Measurements from ENCODE around the gene MORN1.

Gene MORN1

GRCh38 chr1:2396476-2396875, 5.1 kb upstream of the MORN1 start:
- no peak for DNase-seq (ENCODE audit: extremely low read depth, insufficient read length)
- Histone ChIP-seq H3K4me3 (replicated peaks; ENCODE audit: low read depth, low read length) (no peak overlapping the region), H3K27me3 (replicated peaks; ENCODE audit: control insufficient read depth, insufficient read depth, low read length) (no peaks in the 10 kb centered on the region), H3K36me3 (ENCODE audit: control insufficient read depth, insufficient read depth, low read length) (peaks cover 42% of the 10 kb centered on the region)
- no peak for TF ChIP-seq CTCF (IDR thresholded peaks at IDR 0.05; ENCODE audit: insufficient read depth, low read length, poor library complexity, severe bottlenecking)

GRCh38 chr1:2396059-2396458, 4.7 kb upstream of the MORN1 start:
- TF ChIP-seq CTCF (IDR thresholded peaks at IDR 0.05; ENCODE audit: insufficient read depth, low read length, poor library complexity, severe bottlenecking), result no peak
- Histone ChIP-seq H3K4me3 (replicated peaks; ENCODE audit: low read depth, low read length) (no peak overlapping the region), H3K36me3 (ENCODE audit: control insufficient read depth, insufficient read depth, low read length) (peaks cover 40% of the 10 kb centered on the region), H3K27me3 (replicated peaks; ENCODE audit: control insufficient read depth, insufficient read depth, low read length) (no peaks in the 10 kb centered on the region)
- DNase-seq (ENCODE audit: extremely low read depth, insufficient read length), result no peak

- H3K27me3 ChIP-seq (replicated peaks; ENCODE audit: control insufficient read depth, insufficient read depth, low read length), result no peaks in the 10 kb centered on the region
- DNase-seq (ENCODE audit: extremely low read depth, insufficient read length), result no peak
- H3K36me3 ChIP-seq (ENCODE audit: control insufficient read depth, insufficient read depth, low read length), result peaks cover 35% of the 10 kb centered on the region
- H3K4me3 ChIP-seq (replicated peaks; ENCODE audit: low read depth, low read length), result no peak overlapping the region
- no peak for TF ChIP-seq CTCF (IDR thresholded peaks at IDR 0.05; ENCODE audit: insufficient read depth, low read length, poor library complexity, severe bottlenecking)
Measured at GRCh38 chr1:2395245-2395644, 3.9 kb upstream of the MORN1 start.

- Histone ChIP-seq H3K36me3 (ENCODE audit: control insufficient read depth, insufficient read depth, low read length) (peaks cover 30% of the 10 kb centered on the region), H3K27me3 (replicated peaks; ENCODE audit: control insufficient read depth, insufficient read depth, low read length) (no peaks in the 10 kb centered on the region), H3K4me3 (replicated peaks; ENCODE audit: low read depth, low read length) (no peak overlapping the region)
- DNase-seq (ENCODE audit: extremely low read depth, insufficient read length), result no peak
- no peak for TF ChIP-seq CTCF (IDR thresholded peaks at IDR 0.05; ENCODE audit: insufficient read depth, low read length, poor library complexity, severe bottlenecking)
Measured at GRCh38 chr1:2394761-2395160, 3.4 kb upstream of the MORN1 start.

GRCh38 chr1:2394220-2394619, 2.9 kb upstream of the MORN1 start:
- Histone ChIP-seq H3K4me3 (replicated peaks; ENCODE audit: low read depth, low read length) (no peak overlapping the region), H3K36me3 (ENCODE audit: control insufficient read depth, insufficient read depth, low read length) (peaks cover 27% of the 10 kb centered on the region), H3K27me3 (replicated peaks; ENCODE audit: control insufficient read depth, insufficient read depth, low read length) (no peaks in the 10 kb centered on the region)
- DNase-seq (ENCODE audit: extremely low read depth, insufficient read length), result no peak
- TF ChIP-seq CTCF (IDR thresholded peaks at IDR 0.05; ENCODE audit: insufficient read depth, low read length, poor library complexity, severe bottlenecking), result no peak

- Histone ChIP-seq H3K4me3 (replicated peaks; ENCODE audit: low read depth, low read length) (no peak overlapping the region), H3K36me3 (ENCODE audit: control insufficient read depth, insufficient read depth, low read length) (peaks cover 26% of the 10 kb centered on the region), H3K27me3 (replicated peaks; ENCODE audit: control insufficient read depth, insufficient read depth, low read length) (no peaks in the 10 kb centered on the region)
- no peak for DNase-seq (ENCODE audit: extremely low read depth, insufficient read length)
- no peak for TF ChIP-seq CTCF (IDR thresholded peaks at IDR 0.05; ENCODE audit: insufficient read depth, low read length, poor library complexity, severe bottlenecking)
Measured at GRCh38 chr1:2393471-2393877, 2.1 kb upstream of the MORN1 start.

Data from GM06990 (cell line).